ENCODE results near the gene PRRX1.

Gene PRRX1

GRCh38 chr1:170749959-170750358 is 86.0 kb downstream of the PRRX1 start:
- TF ChIP-seq ZFX (IDR thresholded peaks at IDR 0.05), result no peak
- TF ChIP-seq, protein P1, sequence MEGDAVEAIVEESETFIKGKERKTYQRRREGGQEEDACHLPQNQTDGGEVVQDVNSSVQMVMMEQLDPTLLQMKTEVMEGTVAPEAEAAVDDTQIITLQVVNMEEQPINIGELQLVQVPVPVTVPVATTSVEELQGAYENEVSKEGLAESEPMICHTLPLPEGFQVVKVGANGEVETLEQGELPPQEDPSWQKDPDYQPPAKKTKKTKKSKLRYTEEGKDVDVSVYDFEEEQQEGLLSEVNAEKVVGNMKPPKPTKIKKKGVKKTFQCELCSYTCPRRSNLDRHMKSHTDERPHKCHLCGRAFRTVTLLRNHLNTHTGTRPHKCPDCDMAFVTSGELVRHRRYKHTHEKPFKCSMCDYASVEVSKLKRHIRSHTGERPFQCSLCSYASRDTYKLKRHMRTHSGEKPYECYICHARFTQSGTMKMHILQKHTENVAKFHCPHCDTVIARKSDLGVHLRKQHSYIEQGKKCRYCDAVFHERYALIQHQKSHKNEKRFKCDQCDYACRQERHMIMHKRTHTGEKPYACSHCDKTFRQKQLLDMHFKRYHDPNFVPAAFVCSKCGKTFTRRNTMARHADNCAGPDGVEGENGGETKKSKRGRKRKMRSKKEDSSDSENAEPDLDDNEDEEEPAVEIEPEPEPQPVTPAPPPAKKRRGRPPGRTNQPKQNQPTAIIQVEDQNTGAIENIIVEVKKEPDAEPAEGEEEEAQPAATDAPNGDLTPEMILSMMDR (conservative IDR thresholded peaks at IDR 0.05), result no peak

DNA sequence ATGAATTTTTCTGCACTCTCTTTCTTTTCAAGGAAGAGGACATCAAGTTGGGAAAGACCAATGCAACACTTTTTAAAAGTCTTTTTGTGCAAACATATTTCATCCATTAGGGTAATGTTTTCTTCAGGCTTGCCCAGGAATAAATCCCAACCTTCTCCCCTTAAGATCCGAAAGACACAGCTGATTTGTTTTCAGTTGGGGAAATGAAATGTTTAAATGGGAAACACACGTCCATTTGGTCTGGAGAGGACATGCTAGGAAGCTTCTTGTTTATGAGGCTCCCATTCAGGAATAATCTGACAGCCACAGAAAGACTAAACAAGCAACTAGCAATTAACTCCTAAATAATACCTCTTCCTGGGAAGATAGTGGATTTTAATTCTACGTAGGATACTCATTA is 91.9 kb downstream of the PRRX1 start:
- TF ChIP-seq, protein P1 (conservative IDR thresholded peaks at IDR 0.05), result no peak
- TF ChIP-seq ZFX (IDR thresholded peaks at IDR 0.05), result no peak
- H3K27ac ChIP-seq, result no peak overlapping the region

More at GRCh38 chr1:170749959-170750358, 86.0 kb downstream of the PRRX1 start:
- no peak overlapping the region for H3K27ac ChIP-seq

GRCh38 chr1:170758992-170759391 is 95.1 kb downstream of the PRRX1 start:
- TF ChIP-seq, protein P1 (conservative IDR thresholded peaks at IDR 0.05), result no peak
- TF ChIP-seq ZFX (IDR thresholded peaks at IDR 0.05), result no peak
- no peak overlapping the region for H3K27ac ChIP-seq

- H3K27ac ChIP-seq, result no peak overlapping the region
- TF ChIP-seq ZFX (IDR thresholded peaks at IDR 0.05), result no peak
- TF ChIP-seq, protein P1 (conservative IDR thresholded peaks at IDR 0.05), result no peak
These were observed 101.3 kb downstream of the PRRX1 start for GRCh38 chr1:170765279-170765678.

DNA sequence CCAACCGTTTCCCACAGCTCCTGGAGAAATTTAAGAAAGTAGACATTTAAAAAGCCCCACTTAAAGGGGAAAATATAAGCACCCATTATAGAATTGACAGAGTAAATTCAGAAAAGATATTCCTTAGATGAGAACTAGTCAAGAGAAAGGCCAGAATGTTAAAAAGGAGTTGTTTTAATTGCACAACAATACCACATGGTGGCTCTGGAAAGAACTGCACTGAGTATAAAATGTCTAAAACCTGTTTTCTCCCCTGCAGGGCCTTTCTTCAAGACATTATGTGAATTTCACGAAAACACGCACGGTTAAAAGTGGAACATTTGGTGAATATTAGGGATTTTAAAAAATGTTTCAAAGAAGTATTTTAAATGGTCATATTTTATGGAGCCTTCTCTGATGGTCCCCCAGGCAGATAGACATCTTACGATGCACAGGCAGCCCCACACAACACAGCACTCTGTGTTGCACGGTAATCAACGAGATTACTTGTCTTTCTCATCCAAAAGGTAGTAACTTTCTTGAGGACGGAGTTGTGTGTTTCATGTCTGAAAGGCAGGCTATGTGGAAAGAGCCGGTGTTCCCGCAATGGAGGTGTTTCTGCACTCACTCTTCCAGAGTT is 101.9 kb downstream of the PRRX1 start:
- H3K27ac ChIP-seq, result no peak overlapping the region
- TF ChIP-seq, protein P1 (conservative IDR thresholded peaks at IDR 0.05), result peak; percentile 45
- TF ChIP-seq ZFX (IDR thresholded peaks at IDR 0.05), result no peak

DNA sequence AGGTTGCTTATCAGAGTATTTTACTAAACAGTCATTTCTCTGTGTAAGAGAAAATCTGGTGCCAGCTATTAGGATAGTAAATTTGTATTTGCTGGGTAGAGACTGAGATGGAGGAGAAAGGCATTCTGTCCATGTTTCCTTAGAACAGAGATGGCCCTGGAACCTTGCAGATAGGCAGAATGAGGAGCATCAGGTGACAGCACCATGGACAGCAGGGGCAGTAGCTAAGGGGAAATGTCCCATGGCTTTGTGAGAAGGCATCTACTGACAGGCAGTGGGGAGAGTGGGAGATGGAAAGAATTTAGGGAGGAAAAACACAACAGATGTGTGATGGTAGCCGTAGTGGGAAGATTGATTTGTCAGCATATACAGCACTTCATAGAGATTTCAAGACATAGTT is 105.0 kb downstream of the PRRX1 start:
- H3K27ac ChIP-seq, result no peak overlapping the region
- TF ChIP-seq, protein P1 (conservative IDR thresholded peaks at IDR 0.05), result no peak
- no peak for TF ChIP-seq ZFX (IDR thresholded peaks at IDR 0.05)

- TF ChIP-seq ZFX (IDR thresholded peaks at IDR 0.05), result no peak
- TF ChIP-seq, protein P1 (conservative IDR thresholded peaks at IDR 0.05), result no peak
- no peak overlapping the region for H3K27ac ChIP-seq
These were observed 105.8 kb downstream of the PRRX1 start for GRCh38 chr1:170769691-170770090.
